GM23338 (cell line): ENCODE data around the gene ZFP90.

ENCODE experiments used
- CTCF ChIP-seq, 2 experiments: fragments of 200-600 bp in 1 of 2; sonication (generic) in 1 of 2; conservative IDR thresholded peaks; 2 replicates each; pipeline versions ENCODE4 v1.5.1 to v1.6.1; 2016 to 2017; ENCODE audit warnings: antibody characterized with exemption in 2 of 2, low read depth in 2 of 2, mild to moderate bottlenecking in 2 of 2, moderate library complexity in 1 of 2
- EZH2 ChIP-seq: fragments of 200-600 bp; sonication (generic); IDR thresholded peaks from one replicate; pipeline ENCODE4 v1.8.0; 2017; ENCODE audit warnings: antibody characterized with exemption, mild to moderate bottlenecking, low read depth; ENCODE audit not compliant: unreplicated experiment
- POLR2AphosphoS5 ChIP-seq: IDR thresholded peaks from 2 replicates; pipeline ENCODE4 v1.6.1; 2016; ENCODE audit warnings: antibody characterized with exemption, low read depth

DNA sequence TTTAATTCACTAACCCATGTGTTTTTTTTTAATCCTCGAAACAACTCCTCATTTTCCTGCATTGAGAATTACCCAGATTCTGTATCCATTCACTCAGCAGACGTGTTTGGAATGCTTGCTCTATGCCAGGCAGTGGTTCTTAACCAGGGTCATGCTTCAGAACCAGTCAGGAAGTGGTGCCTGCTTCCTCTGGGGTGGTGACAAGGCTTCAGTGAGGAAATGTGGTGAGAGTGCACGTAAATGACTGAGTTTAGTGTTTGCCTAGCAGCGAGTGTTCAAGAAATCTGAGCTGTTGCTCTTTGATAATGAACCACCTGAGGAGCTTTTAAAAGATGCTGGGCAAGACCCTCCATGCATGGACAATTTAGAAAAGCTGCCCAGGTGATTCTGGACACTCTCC is 9.9 kb downstream of the ZFP90 start:
- TF ChIP-seq EZH2 (no peak), POLR2AphosphoS5 (no peak), CTCF (conservative IDR thresholded peaks at IDR 0.05; ENCODE audit: low read depth in 2 of 2) (no peak)
